T47D (cell line): ENCODE data around the gene ZNF841.
A peak's percentile ranks its signal among the peaks of the same experiment; 100 is the strongest.
"Not testable (repeated sequence)": the region's sequence is repeated elsewhere in the genome, so short reads cannot be mapped to it uniquely, and the experiment has no call there.

ENCODE experiments used
- DNase-seq, 2 experiments: peaks; one replicate each; pipeline versions ENCODE4 v3.0.0 to v3.0.0-alpha.2; 2011 to 2012; ENCODE audit warnings: low read depth in 1 of 2, low spot score in 1 of 2
- JUND ChIP-seq: IDR thresholded peaks from 2 replicates; pipeline ENCODE4 v1.6.1; 2012; ENCODE audit warnings: low read depth
- in situ Hi-C: cut with HindIII; loops from 2 replicates; pipeline ENCODE4 v1.10.0; 2016; ENCODE audit warnings: low sequenced_read_pairs, low pct_unique_long_range_greater_than_20kb

Gene ZNF841

DNA sequence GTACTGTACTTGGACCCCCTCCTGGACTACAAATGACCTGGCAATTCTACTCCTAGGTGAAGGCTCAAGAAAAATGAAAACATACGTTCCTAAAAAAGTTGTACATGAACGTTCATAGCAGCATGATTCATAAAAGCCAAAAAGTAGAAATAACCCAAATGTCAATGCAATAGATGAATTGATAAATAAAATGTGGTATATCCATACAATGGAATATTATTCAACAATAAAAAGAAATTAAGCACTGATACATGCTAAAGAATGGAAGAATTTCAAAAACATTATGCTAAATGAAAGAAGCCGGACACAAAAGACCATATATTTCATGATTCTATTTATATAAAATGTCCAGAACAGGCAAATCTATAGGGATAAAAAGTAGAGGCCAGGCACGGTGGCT, 56.4 kb downstream of the ZNF841 start:
- no peak for DNase-seq
- in situ Hi-C loops, result no loop called here
- TF ChIP-seq JUND, result no peak

GRCh38 chr19:52034051-52034728, 61.4 kb downstream of the ZNF841 start:
- DNase-seq, result no peak
- no peak for TF ChIP-seq JUND
- in situ Hi-C loops, result no loop called here

DNA sequence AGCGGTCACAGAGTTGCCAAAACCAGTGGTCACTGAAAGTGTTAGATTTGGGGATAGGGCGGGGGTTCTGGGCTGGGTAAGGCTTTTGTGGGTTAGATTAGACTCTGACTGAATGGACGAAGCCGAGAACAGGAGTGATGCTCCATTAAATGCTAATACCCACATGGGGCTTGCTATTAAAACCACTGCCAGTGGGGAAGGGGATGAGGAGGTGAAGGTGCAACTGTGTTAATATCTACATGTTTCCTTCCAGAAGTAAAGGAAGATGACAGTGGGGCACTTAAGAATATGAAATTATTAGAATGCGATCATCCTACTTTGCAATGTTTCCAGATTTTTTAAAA, 66.8 kb downstream of the ZNF841 start:
- DNase-seq, result no peak
- in situ Hi-C loops, result no loop called here
- no peak for TF ChIP-seq JUND

GRCh38 chr19:52028027-52028779, 67.4 kb downstream of the ZNF841 start, which contains the start of gene ZNF614:
Gene ZNF614 (minus strand): TSS chr19:52028379. CDS start chr19:52025745, 2,634 bp downstream.
- in situ Hi-C loops, result no loop called here
- no peak for TF ChIP-seq JUND
- peak; percentile 49 to 87 for DNase-seq

DNA sequence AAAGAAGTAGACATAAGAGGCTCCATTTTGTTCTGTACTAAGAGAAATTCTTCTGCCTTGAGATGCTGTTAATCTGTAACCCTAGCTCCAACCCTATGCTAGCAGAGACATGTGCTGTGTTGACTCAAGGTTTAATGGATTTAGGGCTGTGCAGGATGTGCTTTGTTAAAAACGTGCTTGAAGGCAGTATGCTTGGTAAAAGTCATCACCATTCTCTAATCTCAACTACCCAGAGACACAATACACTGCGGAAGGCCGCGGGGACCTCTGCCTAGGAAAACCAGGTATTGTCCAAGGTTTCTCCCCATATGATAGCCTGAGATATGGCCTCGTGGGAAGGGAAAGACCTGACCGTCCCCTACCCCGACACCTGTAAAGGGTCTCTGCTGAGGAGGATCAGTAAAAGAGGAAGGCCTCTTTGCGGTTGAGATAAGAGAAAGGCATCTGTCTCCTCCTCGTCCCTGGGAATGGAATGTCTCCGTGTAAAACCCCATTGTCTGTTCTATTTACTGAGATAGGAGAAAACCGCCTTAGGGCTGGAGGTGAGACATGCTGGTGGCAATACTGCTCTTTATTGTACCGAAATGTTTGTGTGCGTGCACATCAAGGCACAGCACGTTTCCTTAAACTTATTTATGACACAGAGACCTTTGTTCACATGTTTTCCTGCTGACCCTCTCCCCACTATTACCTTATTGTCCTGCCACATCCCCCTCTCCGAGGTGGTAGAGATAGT, 69.1 kb downstream of the ZNF841 start:
- in situ Hi-C loops, DNase-seq: not testable (repeated sequence)

DNA sequence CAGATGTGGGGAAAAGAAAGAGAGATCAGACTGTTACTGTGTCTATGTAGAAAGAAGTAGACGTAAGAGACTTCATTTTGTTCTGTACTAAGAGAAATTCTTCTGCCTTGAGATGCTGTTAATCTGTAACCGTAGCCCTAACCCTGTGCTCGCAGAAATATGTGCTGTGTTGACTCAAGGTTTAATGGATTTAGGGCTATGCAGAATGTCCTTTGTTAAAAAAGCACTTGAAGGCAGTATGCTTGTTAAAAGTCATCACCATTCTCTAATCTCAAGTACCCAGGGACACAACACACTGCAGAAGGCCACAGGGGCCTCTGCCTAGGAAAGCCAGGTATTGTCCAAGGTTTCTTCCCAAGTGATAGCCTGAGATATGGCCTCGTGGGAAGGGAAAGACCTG, 71.1 kb downstream of the ZNF841 start:
- in situ Hi-C loops, DNase-seq: not testable (repeated sequence)

DNA sequence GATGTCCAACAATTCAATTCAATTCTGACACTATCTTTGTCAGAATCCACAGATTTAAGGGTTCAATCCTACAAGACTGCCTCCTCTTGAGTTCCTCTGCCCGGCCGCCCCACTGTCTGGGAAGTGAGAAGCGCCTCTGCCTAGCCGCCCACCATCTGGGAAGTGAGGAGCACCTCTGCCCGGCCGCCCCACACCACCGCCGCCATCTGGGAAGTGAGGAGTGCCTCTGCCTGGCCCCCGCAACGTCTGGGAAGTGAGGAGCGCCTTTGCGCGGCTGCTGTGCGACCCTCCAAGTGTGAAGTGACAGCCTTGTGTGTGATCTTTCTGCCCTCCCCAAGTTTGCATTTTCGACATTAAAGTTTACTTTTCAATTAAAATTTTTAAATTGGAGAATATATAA, 73.4 kb downstream of the ZNF841 start:
- DNase-seq, result no peak
- TF ChIP-seq JUND, result no peak
- in situ Hi-C loops, result no loop called here

- in situ Hi-C loops, result no loop called here
- DNase-seq, result no peak
- no peak for TF ChIP-seq JUND
Observed at GRCh38 chr19:52020506-52020905, 75.1 kb downstream of the ZNF841 start.
